Upper lobe of left lung (tissue), 6 donors: ENCODE results near the gene CYP4B1. TPM values are rescaled to one million over a fixed set of nuclear protein-coding genes. Genes with fewer than 3 reads are reported as not detected.

ENCODE experiments used
- ATAC-seq, 2 donors: fragments of 200-7000 bp; cut with Tn5 transposase; one replicate each; pipeline ENCODE4 v1.9.1; 2022; ENCODE audit warnings: mild to moderate bottlenecking in 2 of 2, moderate library complexity in 2 of 2; ENCODE audit not compliant: low FRiP score in 2 of 2
- DNase-seq, 2 donors: peaks; one replicate each; pipeline ENCODE4 v3.0.0-alpha.2; 2019 to 2020
- H3K27ac ChIP-seq, 4 donors: fragments of 200-600 bp; sonication (generic); one replicate each; pipeline ENCODE4 v1.5.1; 2016 to 2019
- H3K27me3 ChIP-seq, 4 donors: fragments of 200-600 bp; sonication (generic); one replicate each; pipeline ENCODE4 v1.5.1; 2017 to 2019
- H3K36me3 ChIP-seq, 4 donors: fragments of 200-600 bp; sonication (generic); one replicate each; pipeline ENCODE4 v1.5.1; 2016 to 2019
- H3K4me1 ChIP-seq, 4 donors: fragments of 200-600 bp; sonication (generic); one replicate each; pipeline ENCODE4 v1.5.1; 2018 to 2019
- H3K4me3 ChIP-seq, 4 donors: fragments of 200-600 bp; sonication (generic); one replicate each; pipeline ENCODE4 v1.5.1; 2017 to 2019; ENCODE audit warnings: mild to moderate bottlenecking in 2 of 4, moderate library complexity in 1 of 4
- H3K9me3 ChIP-seq, 4 donors: fragments of 200-600 bp; sonication (generic); one replicate each; pipeline ENCODE4 v1.5.1; 2018 to 2019
- CTCF ChIP-seq, 6 experiments: fragments of 450-650 bp in 4 of 6; fragments of 200-600 bp in 2 of 6; sonication (generic) in 2 of 6; IDR thresholded peaks; one replicate each; pipeline ENCODE4 v1.5.1; 2016 to 2019; ENCODE audit warnings: antibody characterized with exemption in 6 of 6
- EP300 ChIP-seq, 4 donors: sonication (generic); formaldehyde crosslinking; IDR thresholded peaks; one replicate each; pipeline ENCODE4 v1.5.1; 2017; ENCODE audit warnings: antibody characterized with exemption in 4 of 4, control low read depth in 2 of 4
- POLR2A ChIP-seq, 4 donors: fragments of 450-650 bp; IDR thresholded peaks; one replicate each; pipeline ENCODE4 v1.5.1; 2016 to 2017; ENCODE audit warnings: antibody characterized with exemption in 4 of 4, mild to moderate bottlenecking in 2 of 4
- POLR2AphosphoS5 ChIP-seq, 2 donors: sonication (generic); formaldehyde crosslinking; IDR thresholded peaks; one replicate each; pipeline ENCODE4 v1.5.1; 2017; ENCODE audit warnings: antibody characterized with exemption in 2 of 2
- WGBS, 2 donors: methylation state at CpG; one replicate each; pipeline ENCODE4 v1.1.5; 2017 to 2018; 5-methylcytosine and 5-hydroxymethylcytosine counted together
- total RNA-seq, 6 donors: library from RNA; depleted of rRNA in 4 of 6; stranded (reverse); fragments of >200 nt in 4 of 6; gene quantifications; one replicate each; pipeline versions ENCODE4 v1.1.0 to v1.2.1, GENCODE V29; 2016 to 2021
- donor health status: DM: no; HTN: no; CAD: no; lungs with moderate emphysema.
- donor health status: DM: no; HTN: yes; CAD: no; lungs with severe emphysema.

The CYP4B1 gene
- total RNA-seq, 6 donors from 2014 or later = 211 to 1,043 (median 640) TPM

GRCh38 chr1:46809904-46810303 lies 11.1 kb downstream of the CYP4B1 start:
- no peaks in the 10 kb centered on the region for H3K27me3 ChIP-seq
- ATAC-seq (no peak), DNase-seq (no peak)
- peak overlapping the region in 3 of 4 donors; percentile 7 to 55 (median 54) for H3K27ac ChIP-seq
- 95 to 96% methylated on average over 3 of the region's 3 CpGs for WGBS, 2 donors
- no peak overlapping the region for H3K4me3 ChIP-seq
- H3K4me1 ChIP-seq = peaks cover 40 to 49% (median 46%) of the 10 kb centered on the region in 4 donors
- TF ChIP-seq CTCF (IDR thresholded peaks at IDR 0.05) (no peak), EP300 (IDR thresholded peaks at IDR 0.05) (no peak), POLR2AphosphoS5 (IDR thresholded peaks at IDR 0.05) (no peak), POLR2A (IDR thresholded peaks at IDR 0.05) (no peak)
- no peaks in the 10 kb centered on the region for H3K9me3 ChIP-seq
- peaks cover 15 to 38% (median 32%) of the 10 kb centered on the region in 4 donors for H3K36me3 ChIP-seq

GRCh38 chr1:46810596-46810995 lies 11.8 kb downstream of the CYP4B1 start:
- Histone ChIP-seq H3K4me1 (peaks cover 33 to 48% (median 39%) of the 10 kb centered on the region in 4 donors), H3K27ac (peak overlapping the region in 3 of 4 donors; percentile 54 to 63 (median 55)), H3K4me3 (no peak overlapping the region), H3K9me3 (no peaks in the 10 kb centered on the region), H3K27me3 (no peaks in the 10 kb centered on the region), H3K36me3 (peaks cover 17 to 44% (median 38%) of the 10 kb centered on the region in 4 donors)
- ATAC-seq (no peak), DNase-seq (no peak)
- no peak for TF ChIP-seq POLR2AphosphoS5 (IDR thresholded peaks at IDR 0.05)
- TF ChIP-seq CTCF (IDR thresholded peaks at IDR 0.05) = no peak
- no peak for TF ChIP-seq POLR2A (IDR thresholded peaks at IDR 0.05)
- TF ChIP-seq EP300 (IDR thresholded peaks at IDR 0.05) = no peak
- WGBS, 2 donors = 79 to 94% methylated on average over 2 to 5 of the region's 5 CpGs

- TF ChIP-seq POLR2AphosphoS5 (IDR thresholded peaks at IDR 0.05) (no peak), CTCF (IDR thresholded peaks at IDR 0.05) (no peak), POLR2A (IDR thresholded peaks at IDR 0.05) (no peak), EP300 (IDR thresholded peaks at IDR 0.05) (no peak)
- H3K4me3 ChIP-seq = no peak overlapping the region
These were observed 12.2 kb downstream of the CYP4B1 start for GRCh38 chr1:46811053-46811452.

GRCh38 chr1:46812065-46812963 lies 13.5 kb downstream of the CYP4B1 start:
- Histone ChIP-seq H3K4me3 (no peak overlapping the region), H3K27me3 (no peaks in the 10 kb centered on the region), H3K4me1 (peaks cover 19 to 33% (median 27%) of the 10 kb centered on the region in 4 donors), H3K36me3 (peaks cover 17 to 55% (median 53%) of the 10 kb centered on the region in 4 donors), H3K27ac (peak overlapping the region in 1 of 4 donors; percentile 55), H3K9me3 (no peaks in the 10 kb centered on the region)
- TF ChIP-seq EP300 (IDR thresholded peaks at IDR 0.05) = no peak
- TF ChIP-seq POLR2A (IDR thresholded peaks at IDR 0.05) = no peak
- no peak for TF ChIP-seq POLR2AphosphoS5 (IDR thresholded peaks at IDR 0.05)
- TF ChIP-seq CTCF (IDR thresholded peaks at IDR 0.05) = no peak
- no peak for DNase-seq
- 94 to 96% methylated on average over 6 to 10 of the region's 11 CpGs for WGBS, 2 donors
- ATAC-seq = peak in 1 of 2 donors; percentile 5

More at GRCh38 chr1:46811053-46811452, 12.2 kb downstream of the CYP4B1 start:
- WGBS, 2 donors = 78 to 84% methylated on average over 4 to 5 of the region's 5 CpGs
- H3K4me1 ChIP-seq = peaks cover 29 to 43% (median 35%) of the 10 kb centered on the region in 4 donors
- peaks cover 17 to 47% (median 43%) of the 10 kb centered on the region in 4 donors for H3K36me3 ChIP-seq
- peak overlapping the region in 3 of 4 donors; percentile 54 to 69 (median 63) for H3K27ac ChIP-seq
- no peak for ATAC-seq
- no peaks in the 10 kb centered on the region for H3K9me3 ChIP-seq
- H3K27me3 ChIP-seq = no peaks in the 10 kb centered on the region
- no peak for DNase-seq
